Hypothalamus (tissue), 51 donors: ENCODE measurements around the gene CHRM2.
"Not testable (repeated sequence)": the region's sequence is repeated elsewhere in the genome, so short reads cannot be mapped to it uniquely, and the experiment has no call there.

Experiments used
- DNase-seq, 51 donors: peaks; one replicate each; lab custom pipeline; 2025; lab: John Stamatoyannopoulos, UW

The CHRM2 gene

GRCh38 chr7:136868496-136869000 is at the start of gene CHRM2:
CHRM2 (plus strand) TSS chr7:136868652; CDS start chr7:137014866, 146,214 bp downstream.
- DNase-seq, result peak in 2 of 51 donors; percentile 26 to 49

- not testable (repeated sequence) for DNase-seq
Measured at GRCh38 chr7:136831398-136831797, 37.1 kb upstream of the CHRM2 start.

DNA sequence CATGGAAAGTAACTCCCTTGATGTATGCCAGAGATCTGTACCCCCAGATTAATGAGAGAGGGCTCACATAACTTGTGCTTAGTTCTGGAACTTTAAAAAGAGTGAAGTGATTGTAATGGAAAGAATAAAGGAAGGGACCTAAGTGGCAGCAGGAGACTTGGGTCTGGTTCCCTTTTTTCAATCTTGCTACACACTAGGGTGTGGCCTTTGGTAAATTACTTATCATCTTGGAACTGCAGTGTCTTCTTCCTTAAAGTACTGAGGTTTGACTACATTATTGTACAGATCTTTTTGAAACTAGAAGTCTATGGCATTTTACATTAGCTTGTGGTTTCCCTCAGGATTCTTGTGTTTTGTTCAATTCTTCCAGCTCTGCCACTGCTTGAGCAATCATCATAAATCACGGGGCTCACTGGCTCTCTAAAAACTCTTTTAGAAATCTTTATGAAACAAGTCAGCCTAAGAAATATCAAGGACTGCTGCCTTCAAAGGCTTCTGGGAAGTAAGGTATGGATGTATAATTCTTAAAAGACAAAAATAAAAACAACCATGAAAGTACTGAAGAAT is 22.5 kb upstream of the CHRM2 start:
- no peak for DNase-seq

DNA sequence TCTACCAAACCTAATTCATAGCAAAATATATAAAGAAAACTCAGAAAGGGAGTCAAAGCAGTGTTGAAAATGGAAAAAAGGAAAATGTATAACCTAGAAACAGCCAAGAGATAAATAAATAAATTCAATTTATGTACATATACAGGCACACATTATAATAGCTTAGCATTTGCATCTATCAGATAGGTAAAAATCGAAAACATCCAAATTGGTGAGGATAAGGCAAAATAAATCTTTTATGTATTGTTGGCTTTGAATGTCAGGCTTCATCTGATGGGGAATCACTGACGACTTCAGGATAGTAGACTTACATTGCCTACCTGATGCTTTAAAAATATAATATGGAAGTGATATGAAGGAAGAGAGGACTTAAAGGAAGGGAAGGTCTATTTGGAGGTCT is 20.6 kb upstream of the CHRM2 start:
- no peak for DNase-seq

GRCh38 chr7:136853654-136854053 is 14.8 kb upstream of the CHRM2 start:
- no peak for DNase-seq

DNA sequence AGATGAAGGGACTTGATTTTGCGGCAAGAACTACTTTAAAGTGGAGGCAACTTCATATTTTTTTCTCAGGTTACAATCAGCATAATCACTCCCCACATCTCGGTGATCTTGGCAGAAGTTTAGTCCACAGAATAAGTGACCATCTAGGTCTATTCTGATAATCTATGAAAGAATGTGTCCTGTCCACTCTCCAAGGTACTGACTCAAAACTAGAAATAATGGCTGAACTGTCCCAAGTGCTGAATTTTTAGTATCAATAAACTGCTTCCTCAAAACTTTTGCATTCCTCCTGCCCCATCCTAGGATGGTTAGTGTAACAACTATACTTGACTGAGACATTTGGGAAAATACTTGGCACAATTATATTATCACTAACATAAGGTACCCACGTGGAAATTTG is 10.9 kb upstream of the CHRM2 start:
- DNase-seq, result no peak

- DNase-seq, result no peak
Measured at GRCh38 chr7:136859803-136860202, 8.6 kb upstream of the CHRM2 start.

DNA sequence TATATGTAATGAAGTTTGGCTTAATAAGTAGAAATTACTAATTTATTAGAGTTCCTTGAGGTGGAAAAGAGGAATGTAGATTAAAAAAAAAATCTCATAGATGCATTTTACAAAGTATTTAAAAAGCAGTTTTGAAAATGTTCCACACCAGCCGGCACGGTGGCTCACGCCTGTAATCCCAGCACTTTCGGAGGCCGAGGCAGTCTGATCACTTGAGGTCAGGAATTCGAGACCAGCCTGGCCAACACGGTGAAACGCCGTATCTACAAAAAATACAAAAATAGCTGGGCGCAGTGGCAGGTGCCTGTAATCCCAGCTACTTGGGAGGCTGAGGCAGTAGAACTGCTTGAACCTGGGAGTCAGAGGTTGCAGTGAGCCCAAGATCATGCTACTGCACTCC is 3.2 kb upstream of the CHRM2 start:
- no peak for DNase-seq

DNA sequence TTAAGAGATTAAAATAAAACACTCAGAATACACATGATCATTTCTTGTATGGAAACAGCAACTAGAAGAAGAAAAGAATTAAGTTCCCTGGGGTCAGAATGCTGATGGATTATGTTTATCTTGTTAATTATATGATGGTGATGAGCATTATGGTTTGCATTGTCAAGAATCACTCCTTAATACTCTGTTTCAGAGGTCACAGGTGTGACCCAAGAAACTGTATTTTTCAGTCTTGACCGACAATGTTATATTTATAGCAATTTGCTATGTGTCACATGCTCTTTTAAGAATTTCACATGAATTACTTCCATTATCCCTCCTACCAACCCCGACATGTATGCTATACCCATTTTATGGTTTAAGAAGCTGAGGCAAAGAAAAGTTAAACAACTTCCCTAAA is 2.7 kb upstream of the CHRM2 start:
- no peak for DNase-seq

- DNase-seq, result peak in 2 of 51 donors; percentile 11 to 47
Measured at GRCh38 chr7:136869001-136869961, 829 bp downstream of the CHRM2 start.

DNA sequence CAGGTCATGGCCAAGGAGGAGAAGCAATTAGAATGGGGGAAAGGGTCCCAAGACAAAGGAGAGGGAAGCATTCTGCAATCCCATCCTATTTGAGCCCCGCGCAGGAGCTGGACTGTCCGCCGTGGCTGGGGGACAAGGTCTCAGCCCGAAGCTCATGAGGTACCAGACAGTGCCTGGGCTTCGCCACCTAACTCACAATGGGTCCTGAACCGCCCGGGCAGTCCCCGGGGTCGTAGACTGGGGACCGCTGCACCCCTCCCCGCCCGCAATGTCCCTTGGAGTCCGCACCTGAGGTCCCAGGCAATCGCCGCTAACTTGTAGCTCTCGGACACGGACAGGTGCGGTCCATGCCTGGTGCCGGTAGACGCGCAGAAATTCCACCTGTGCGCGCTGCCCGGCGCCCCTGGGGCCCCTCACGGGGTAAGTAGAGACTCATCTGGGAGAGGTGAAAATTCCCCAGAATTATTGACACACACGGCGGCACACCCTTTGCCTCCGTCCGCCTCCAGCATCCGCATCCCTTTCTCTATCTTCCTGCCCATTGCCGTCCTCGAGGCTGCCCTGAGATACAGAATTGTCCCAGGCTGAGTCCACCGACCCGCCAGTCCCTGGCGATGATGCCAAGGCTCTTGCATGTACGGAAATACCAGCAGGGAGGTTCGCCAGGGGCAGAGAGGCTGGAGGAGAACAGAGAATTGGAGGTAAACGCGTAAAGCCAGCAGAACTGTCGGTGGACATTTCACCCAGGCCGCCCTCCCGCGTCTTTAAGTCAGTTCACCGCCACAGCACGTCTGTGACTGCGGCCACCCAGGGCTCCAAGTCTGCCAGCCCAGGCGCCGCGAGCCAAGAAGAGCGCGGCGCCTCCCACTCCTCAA is 1.8 kb downstream of the CHRM2 start:
- peak in 1 of 51 donors; percentile 20 for DNase-seq

DNA sequence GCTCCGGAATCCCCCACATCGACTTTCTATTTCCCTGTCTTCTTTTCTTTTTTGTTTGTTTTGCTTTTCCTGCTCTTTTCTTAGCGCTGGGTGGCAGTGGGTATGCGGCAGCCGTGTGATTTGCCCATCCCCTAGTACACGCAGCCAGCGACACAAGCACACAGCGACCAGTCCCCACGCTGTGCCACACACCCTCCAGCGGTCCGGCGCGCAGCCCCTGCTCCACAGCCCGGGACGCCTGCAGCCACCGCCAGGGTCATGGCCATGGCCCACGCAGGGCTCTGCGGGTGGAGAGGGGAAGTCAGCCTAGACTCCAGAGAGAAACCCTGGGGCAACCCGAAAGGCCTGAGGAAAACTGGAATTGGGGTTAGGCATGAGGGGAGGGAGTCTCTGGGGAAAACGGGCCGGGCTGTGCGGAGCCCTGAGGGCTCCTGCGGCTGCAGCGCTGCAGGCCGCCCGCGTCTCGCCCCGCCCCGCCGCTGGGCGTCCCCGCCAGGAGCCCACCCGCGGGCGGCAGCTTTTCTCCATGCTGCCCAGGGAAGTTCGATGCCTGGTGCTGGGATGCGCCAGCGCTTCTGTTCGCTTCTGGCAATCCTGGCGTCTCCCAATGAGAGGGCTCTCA is 2.5 kb downstream of the CHRM2 start:
- DNase-seq, result peak in 2 of 51 donors; percentile 6 to 20

DNA sequence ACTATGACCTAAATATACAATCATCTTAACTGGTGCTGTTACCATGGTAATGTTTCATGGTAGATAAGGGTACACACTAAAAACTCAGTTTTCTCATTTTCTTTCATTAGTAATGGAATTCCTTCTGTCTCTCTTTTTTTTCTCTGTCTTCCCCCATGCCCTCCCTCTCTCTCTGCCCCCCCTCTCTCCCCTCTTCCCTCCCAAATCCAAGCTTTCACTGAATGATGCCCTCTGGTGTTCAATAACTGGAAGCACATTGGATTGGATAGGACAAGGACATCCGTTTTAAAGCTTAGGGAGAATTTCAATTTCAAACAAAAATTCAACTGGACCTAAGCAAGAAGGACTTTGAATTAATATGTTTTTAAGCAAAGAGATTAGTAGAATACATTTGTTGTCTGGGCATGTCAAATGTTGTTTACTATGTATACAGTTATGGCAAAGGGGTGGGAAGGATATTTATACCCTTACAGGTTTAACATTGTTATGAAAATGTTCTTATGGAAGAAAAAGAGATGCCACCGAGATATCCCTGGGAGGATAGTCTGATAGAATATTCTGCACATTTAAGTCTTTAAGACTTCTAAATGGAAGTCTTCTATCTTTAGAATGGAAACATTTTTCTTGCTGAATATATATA is 6.1 kb downstream of the CHRM2 start:
- DNase-seq, result no peak

DNA sequence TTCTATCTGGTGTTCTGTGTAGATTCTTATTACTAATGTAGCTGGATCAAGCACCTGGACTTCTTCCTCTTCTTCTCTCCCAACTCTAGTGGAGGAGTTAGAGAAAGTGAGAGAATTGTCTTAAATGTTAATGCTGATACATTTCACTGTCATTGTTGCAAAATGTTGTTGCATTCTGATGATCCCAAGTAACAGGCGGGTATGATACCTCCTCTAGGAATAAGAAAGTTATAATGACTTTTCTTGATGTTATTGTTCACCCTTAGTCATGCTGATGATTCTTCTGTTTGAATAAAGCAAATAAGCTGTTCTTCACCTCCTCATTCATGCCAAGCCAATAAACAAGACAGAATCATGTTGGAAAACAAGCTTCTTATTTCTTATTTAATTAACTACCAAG is 9.1 kb downstream of the CHRM2 start:
- no peak for DNase-seq

DNA sequence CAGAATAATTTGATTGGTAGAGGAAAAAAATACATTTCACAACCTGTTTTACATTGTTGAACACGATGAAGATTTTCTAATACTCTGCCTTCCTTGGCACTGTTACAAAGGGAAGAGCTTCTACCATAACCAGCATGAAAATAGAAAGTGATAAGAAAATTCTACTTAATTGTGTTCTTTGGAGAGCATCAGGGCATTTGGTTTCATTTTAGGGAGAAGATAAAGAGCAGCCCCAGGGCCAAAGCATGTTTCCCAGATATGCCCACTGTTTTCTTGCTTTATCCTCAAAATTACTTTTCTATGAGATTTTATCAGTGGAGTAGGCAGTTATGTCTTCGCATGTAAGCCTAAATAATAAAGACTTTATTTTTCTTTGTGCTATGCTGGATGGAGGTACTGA is 9.5 kb downstream of the CHRM2 start:
- no peak for DNase-seq

- DNase-seq, result no peak
Measured at GRCh38 chr7:136878878-136879277, 10.4 kb downstream of the CHRM2 start.

- DNase-seq, result no peak
Measured at GRCh38 chr7:136883046-136883445, 14.6 kb downstream of the CHRM2 start.

GRCh38 chr7:136884492-136884891 is 16.0 kb downstream of the CHRM2 start:
- no peak for DNase-seq

GRCh38 chr7:136887317-136887716 is 18.9 kb downstream of the CHRM2 start:
- DNase-seq, result no peak

GRCh38 chr7:136890399-136890798 is 21.9 kb downstream of the CHRM2 start:
- no peak for DNase-seq
